Keratinocyte (primary cell): ENCODE measurements around the gene AIMP1. TPM values are rescaled to one million over a fixed set of nuclear protein-coding genes. Genes with fewer than 3 reads are reported as not detected.
A peak's percentile ranks its signal among the peaks of the same experiment; 100 is the strongest.

Experiments
- DNase-seq: peaks from one replicate; pipeline ENCODE4 v3.0.0-alpha.2; 2011; ENCODE audit warnings: low read depth, missing footprints, low spot score
- FAIRE-seq: peaks from 2 replicates; lab custom pipeline; 2011; peaks lifted over from hg19 to GRCh38; lab: Jason Lieb, UNC
- H2AFZ ChIP-seq: 2 replicates; pipeline ENCODE4 v1.6.0; 2012; ENCODE audit warnings: low read length, control low read depth, inconsistent platforms; ENCODE audit not compliant: control insufficient read depth
- H3K27ac ChIP-seq: 2 replicates; pipeline ENCODE4 v1.5.1; 2011; ENCODE audit warnings: low read length; ENCODE audit not compliant: control insufficient read depth, insufficient read depth
- H3K27me3 ChIP-seq: 3 replicates; pipeline ENCODE4 v1.6.0; 2011; ENCODE audit warnings: low read length; ENCODE audit not compliant: control insufficient read depth, insufficient read depth; ENCODE audit errors: extremely low read depth
- H3K36me3 ChIP-seq, 2 experiments: 2 replicates in 1 of 2; 3 replicates in 1 of 2; pipeline ENCODE4 v1.5.1; 2011; ENCODE audit warnings: low read length in 2 of 2, mild to moderate bottlenecking in 1 of 2; ENCODE audit not compliant: control insufficient read depth in 2 of 2, insufficient read depth in 2 of 2; ENCODE audit errors: extremely low read depth in 1 of 2
- H3K4me1 ChIP-seq: 3 replicates; pipeline ENCODE4 v1.5.1; 2011; ENCODE audit warnings: low read length; ENCODE audit not compliant: control insufficient read depth, insufficient read depth; ENCODE audit errors: extremely low read depth
- H3K4me2 ChIP-seq: 3 replicates; pipeline ENCODE4 v1.6.0; 2011; ENCODE audit warnings: low read depth, low read length; ENCODE audit not compliant: control insufficient read depth, insufficient read depth; ENCODE audit errors: extremely low read depth
- H3K4me3 ChIP-seq, 3 experiments: fragments of 200-600 bp in 1 of 3; sonication (generic) in 1 of 3; 2 replicates in 2 of 3; 3 replicates in 1 of 3; pipeline ENCODE4 v1.5.1; 2011 to 2016; ENCODE audit warnings: low read length in 3 of 3, mild to moderate bottlenecking in 3 of 3, control low read depth in 2 of 3, inconsistent platforms in 1 of 3, low read depth in 1 of 3, mixed read lengths in 1 of 3, mixed run types in 1 of 3, moderate library complexity in 1 of 3; ENCODE audit not compliant: control insufficient read depth in 2 of 3, insufficient read depth in 2 of 3; ENCODE audit errors: extremely low read depth in 1 of 3
- H3K79me2 ChIP-seq: 2 replicates; pipeline ENCODE4 v1.6.0; 2012; ENCODE audit warnings: low read length; ENCODE audit not compliant: control insufficient read depth, insufficient read depth
- H3K9ac ChIP-seq: 3 replicates; pipeline ENCODE4 v1.6.0; 2011; ENCODE audit warnings: low read length; ENCODE audit not compliant: control insufficient read depth, insufficient read depth; ENCODE audit errors: extremely low read depth
- H3K9me1 ChIP-seq: 3 replicates; pipeline ENCODE4 v1.6.0; 2011; ENCODE audit warnings: low read length; ENCODE audit not compliant: control insufficient read depth, insufficient read depth; ENCODE audit errors: extremely low read depth
- H3K9me3 ChIP-seq: 2 replicates; pipeline ENCODE4 v1.5.1; 2012; ENCODE audit warnings: low read depth, low read length; ENCODE audit not compliant: control insufficient read depth
- H4K20me1 ChIP-seq: 3 replicates; pipeline ENCODE4 v1.6.0; 2011; ENCODE audit warnings: low read length; ENCODE audit not compliant: control insufficient read depth, insufficient read depth; ENCODE audit errors: extremely low read depth
- EZH2 ChIP-seq: IDR thresholded peaks from one replicate; pipeline ENCODE4 v1.6.1; 2012; ENCODE audit warnings: inconsistent platforms, mild to moderate bottlenecking, low read length, moderate library complexity
- dilution Hi-C: fragments of 300-500 bp; cut with MboI; formaldehyde crosslinking; loops from one replicate; pipeline ENCODE4 v1.7.0; 2020; ENCODE audit warnings: low sequenced_read_pairs; ENCODE audit not compliant: extremely low pct_ligation_motif_present
- polyA plus RNA-seq, 5 experiments: library from polyadenylated mRNA; depleted of rRNA in 3 of 5; stranded (reverse) in 3 of 5; stranded (forward) in 1 of 5; unstranded in 1 of 5; fragments of >200 nt; gene quantifications; 1 replicate in 1 of 5; 2 replicates in 3 of 5; 3 replicates in 1 of 5; pipeline versions ENCODE4 v1.2.1 to v1.2.3, GENCODE V29; 2011 to 2012; ENCODE audit warnings: missing spikeins in 2 of 5, low read depth in 1 of 5, low replicate concordance in 1 of 5
- TF ChIP-seq, protein P1 (sequence below), 3 experiments: IDR thresholded peaks in 1 of 3; conservative IDR thresholded peaks in 1 of 3; optimal IDR thresholded peaks in 1 of 3; 2 replicates in 2 of 3; 3 replicates in 1 of 3; pipeline versions ENCODE3 to v1.5.1; 2011; ENCODE audit warnings: low read length in 3 of 3, mild to moderate bottlenecking in 3 of 3, moderate library complexity in 2 of 3, control low read depth in 1 of 3, inconsistent platforms in 1 of 3; ENCODE audit not compliant: insufficient read depth in 2 of 3; ENCODE audit errors: extremely low read depth in 1 of 3

AIMP1 gene
- polyA plus RNA-seq, 1 donor (not counting 4 experiments of a cell fraction or from before 2014, with no cell fraction given): 52.9 TPM

DNA sequence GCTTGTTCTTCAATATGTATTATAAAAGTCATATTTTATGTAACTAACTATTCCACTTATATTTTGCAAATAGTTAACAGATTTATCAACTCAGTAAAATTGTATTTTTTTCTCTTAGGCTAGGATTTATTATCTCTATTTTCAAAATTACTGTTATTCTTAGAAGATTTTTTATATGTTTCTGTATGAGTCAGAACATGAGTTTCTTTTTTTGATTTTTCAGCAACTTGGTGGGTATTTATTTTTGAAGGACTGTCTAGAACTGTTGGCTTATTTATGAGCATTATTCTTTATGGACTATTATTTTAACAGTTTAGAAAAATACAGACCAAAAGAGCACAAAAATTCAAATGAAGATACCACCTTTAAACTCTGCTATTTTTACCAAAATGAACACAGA lies 6.8 kb downstream of the AIMP1 start:
- Histone ChIP-seq H2AFZ (no peak overlapping the region), H3K27ac (no peak overlapping the region), H3K9ac (no peak overlapping the region), H3K36me3 (peaks cover 3 to 8% of the 10 kb centered on the region in 2 experiments), H3K9me3 (no peaks in the 10 kb centered on the region), H3K79me2 (peaks cover 46% of the 10 kb centered on the region), H3K4me1 (peaks cover 8% of the 10 kb centered on the region), H3K9me1 (no peaks in the 10 kb centered on the region), H3K4me2 (no peak overlapping the region), H3K27me3 (no peaks in the 10 kb centered on the region), H4K20me1 (no peaks in the 10 kb centered on the region), H3K4me3 (no peak overlapping the region)
- no peak for DNase-seq
- no peak for TF ChIP-seq EZH2
- TF ChIP-seq, protein P1, sequence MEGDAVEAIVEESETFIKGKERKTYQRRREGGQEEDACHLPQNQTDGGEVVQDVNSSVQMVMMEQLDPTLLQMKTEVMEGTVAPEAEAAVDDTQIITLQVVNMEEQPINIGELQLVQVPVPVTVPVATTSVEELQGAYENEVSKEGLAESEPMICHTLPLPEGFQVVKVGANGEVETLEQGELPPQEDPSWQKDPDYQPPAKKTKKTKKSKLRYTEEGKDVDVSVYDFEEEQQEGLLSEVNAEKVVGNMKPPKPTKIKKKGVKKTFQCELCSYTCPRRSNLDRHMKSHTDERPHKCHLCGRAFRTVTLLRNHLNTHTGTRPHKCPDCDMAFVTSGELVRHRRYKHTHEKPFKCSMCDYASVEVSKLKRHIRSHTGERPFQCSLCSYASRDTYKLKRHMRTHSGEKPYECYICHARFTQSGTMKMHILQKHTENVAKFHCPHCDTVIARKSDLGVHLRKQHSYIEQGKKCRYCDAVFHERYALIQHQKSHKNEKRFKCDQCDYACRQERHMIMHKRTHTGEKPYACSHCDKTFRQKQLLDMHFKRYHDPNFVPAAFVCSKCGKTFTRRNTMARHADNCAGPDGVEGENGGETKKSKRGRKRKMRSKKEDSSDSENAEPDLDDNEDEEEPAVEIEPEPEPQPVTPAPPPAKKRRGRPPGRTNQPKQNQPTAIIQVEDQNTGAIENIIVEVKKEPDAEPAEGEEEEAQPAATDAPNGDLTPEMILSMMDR (optimal IDR thresholded peaks at IDR 0.05 in 1 of 3, IDR thresholded peaks at IDR 0.05 in 1 of 3, conservative IDR thresholded peaks at IDR 0.05 in 1 of 3; ENCODE audit: extremely low read depth in 1 of 3, insufficient read depth in 2 of 3, low read length in 3 of 3): no peak
- dilution Hi-C loops: no loop called here
- FAIRE-seq: no peak

DNA sequence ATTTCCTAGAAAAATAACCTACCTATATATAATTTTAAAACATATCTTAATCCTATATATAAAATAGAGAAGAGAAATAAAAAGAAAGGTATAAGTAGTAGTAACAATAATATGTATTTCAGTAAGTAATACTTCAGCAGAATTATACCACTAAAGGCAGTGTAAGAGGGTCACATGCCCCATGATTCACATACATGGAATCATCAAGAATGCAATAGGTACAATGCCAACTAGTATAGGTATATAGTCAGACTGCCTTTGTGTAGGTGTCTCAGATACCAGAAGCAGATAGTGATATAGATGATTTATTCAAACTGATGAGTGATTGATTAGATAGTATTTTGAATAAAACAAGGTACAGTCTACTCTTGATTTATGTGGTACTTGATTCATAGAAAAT lies 9.4 kb downstream of the AIMP1 start:
- peaks cover 21% of the 10 kb centered on the region for H3K79me2 ChIP-seq
- H3K4me3 ChIP-seq: no peak overlapping the region
- H3K36me3 ChIP-seq: peaks cover 7 to 12% of the 10 kb centered on the region in 2 experiments
- H3K4me1 ChIP-seq: peaks cover 4% of the 10 kb centered on the region
- FAIRE-seq (peak; percentile 57), DNase-seq (no peak)
- H3K27ac ChIP-seq: peak overlapping the region; percentile 23
- TF ChIP-seq EZH2: no peak
- TF ChIP-seq, protein P1 (optimal IDR thresholded peaks at IDR 0.05 in 1 of 3, IDR thresholded peaks at IDR 0.05 in 1 of 3, conservative IDR thresholded peaks at IDR 0.05 in 1 of 3; ENCODE audit: extremely low read depth in 1 of 3, insufficient read depth in 2 of 3, low read length in 3 of 3): no peak
- no peak overlapping the region for H3K9ac ChIP-seq
- no peaks in the 10 kb centered on the region for H3K9me1 ChIP-seq
- H4K20me1 ChIP-seq: no peaks in the 10 kb centered on the region
- H3K4me2 ChIP-seq: no peak overlapping the region
- H2AFZ ChIP-seq: no peak overlapping the region
- H3K27me3 ChIP-seq: no peaks in the 10 kb centered on the region
- dilution Hi-C loops: no loop called here
- no peaks in the 10 kb centered on the region for H3K9me3 ChIP-seq
